GM19395 (cell line): ENCODE data around the gene FTO.

ENCODE experiments used
- ATAC-seq: cut with Tn5 transposase; IDR thresholded peaks from one replicate; pipeline ENCODE4 v1.9.1; 2021; ENCODE audit warnings: mild to moderate bottlenecking, moderate library complexity; ENCODE audit not compliant: unreplicated experiment

The FTO gene

GRCh38 chr16:54142787-54143186 lies 438.8 kb downstream of the FTO start:
- ATAC-seq: no peak

- no peak for ATAC-seq
Measured at GRCh38 chr16:54143410-54143809, 439.5 kb downstream of the FTO start.

- no peak for ATAC-seq
Measured at GRCh38 chr16:54143934-54144571, 440.1 kb downstream of the FTO start.

GRCh38 chr16:54144572-54144947 lies 440.6 kb downstream of the FTO start:
- ATAC-seq: no peak

GRCh38 chr16:54145881-54146280 lies 441.9 kb downstream of the FTO start:
- ATAC-seq: no peak

GRCh38 chr16:54148974-54149373 lies 445.0 kb downstream of the FTO start:
- no peak for ATAC-seq

GRCh38 chr16:54150861-54151260 lies 446.9 kb downstream of the FTO start:
- no peak for ATAC-seq

- no peak for ATAC-seq
Measured at GRCh38 chr16:54152362-54153239, 448.6 kb downstream of the FTO start.

- ATAC-seq: no peak
Measured at GRCh38 chr16:54153240-54153934, 449.4 kb downstream of the FTO start.

GRCh38 chr16:54156349-54156748 lies 452.4 kb downstream of the FTO start:
- no peak for ATAC-seq

GRCh38 chr16:54158986-54159385 lies 455.0 kb downstream of the FTO start:
- ATAC-seq: no peak

- ATAC-seq: no peak
Measured at GRCh38 chr16:54159490-54160080, 455.6 kb downstream of the FTO start.

- no peak for ATAC-seq
Measured at GRCh38 chr16:54160252-54160860, 456.4 kb downstream of the FTO start.

- no peak for ATAC-seq
Measured at GRCh38 chr16:54160939-54161897, 457.3 kb downstream of the FTO start.

- no peak for ATAC-seq
Measured at GRCh38 chr16:54163197-54163843, 459.4 kb downstream of the FTO start.

GRCh38 chr16:54164789-54165173 lies 460.8 kb downstream of the FTO start:
- ATAC-seq: no peak

- no peak for ATAC-seq
Measured at GRCh38 chr16:54165174-54165911, 461.4 kb downstream of the FTO start.
